ENCODE results near the gene PTPRA.

- TF ChIP-seq CTCF (conservative IDR thresholded peaks at IDR 0.05; ENCODE audit: low read depth, low read length) (no peak), EZH2 (IDR thresholded peaks at IDR 0.05; ENCODE audit: borderline replicate concordance, low read depth, low read length, poor library complexity, severe bottlenecking) (no peak)
Measured at GRCh38 chr20:2864626-2865025, 8.7 kb upstream of the PTPRA start.
